Cortex of kidney (tissue), 1 donor: Measurements from ENCODE around the gene FRMD4A.

Source experiments
- DNase-seq: peaks from one replicate; lab custom pipeline; 2025; lab: John Stamatoyannopoulos, UW

The FRMD4A gene

DNA sequence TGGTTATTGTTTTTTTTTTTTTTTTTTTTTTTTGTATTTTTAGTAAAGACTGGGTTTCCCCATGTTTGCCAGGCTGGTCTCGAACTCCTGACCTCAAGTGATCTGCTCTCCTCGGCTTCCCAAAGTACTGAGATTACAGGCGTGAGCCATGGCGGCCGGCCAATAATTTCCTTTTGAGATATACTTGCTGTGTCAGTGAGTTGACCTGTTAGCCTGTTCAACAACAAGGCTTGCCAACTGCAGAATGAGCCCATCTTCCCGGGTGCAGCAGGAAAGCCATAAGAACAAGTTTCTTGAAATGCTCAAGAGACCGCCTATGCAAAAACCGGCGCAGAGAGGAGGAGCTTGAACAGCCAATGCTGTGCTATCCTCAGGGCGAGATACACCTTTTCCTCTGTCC lies 631.5 kb downstream of the FRMD4A start:
- DNase-seq: no peak

DNA sequence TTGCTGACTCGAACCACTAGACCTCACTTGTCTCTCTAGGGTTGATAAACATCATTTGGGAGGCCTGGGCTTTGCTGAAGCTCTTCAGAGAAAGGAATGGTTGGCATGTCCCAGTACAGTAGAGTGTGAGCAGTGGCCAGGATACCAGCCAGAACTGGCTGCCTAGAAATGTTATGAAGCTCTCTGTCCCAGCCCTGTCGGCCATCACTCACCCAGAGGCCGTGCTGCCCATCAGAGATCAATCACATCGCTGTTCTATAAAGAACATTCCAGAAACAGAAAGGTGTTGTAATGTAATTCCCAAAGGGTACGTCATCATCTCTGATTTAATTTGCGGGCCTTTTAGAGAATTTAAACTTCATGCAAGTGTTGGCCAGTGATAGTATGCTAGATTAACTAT lies 632.5 kb downstream of the FRMD4A start:
- DNase-seq: no peak

DNA sequence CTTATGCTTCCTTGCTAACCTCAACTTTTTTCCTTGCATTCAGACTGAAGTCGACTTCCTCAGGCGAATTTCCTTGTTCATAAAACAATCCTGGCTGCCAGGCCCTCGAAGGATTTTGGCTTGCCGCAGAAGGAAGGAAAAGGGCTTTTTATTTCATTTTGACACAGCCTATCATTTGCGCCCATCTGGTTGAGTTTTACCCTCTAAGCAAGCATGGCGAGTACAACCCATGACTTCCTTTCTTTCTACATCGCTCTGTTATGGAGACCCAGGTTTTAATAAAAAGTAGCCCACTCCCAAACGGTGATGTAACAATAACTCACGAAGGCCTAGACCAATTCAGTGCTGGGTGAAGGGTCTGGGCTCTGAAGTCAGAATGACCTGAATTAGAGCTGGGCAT lies 634.7 kb downstream of the FRMD4A start:
- no peak for DNase-seq

DNA sequence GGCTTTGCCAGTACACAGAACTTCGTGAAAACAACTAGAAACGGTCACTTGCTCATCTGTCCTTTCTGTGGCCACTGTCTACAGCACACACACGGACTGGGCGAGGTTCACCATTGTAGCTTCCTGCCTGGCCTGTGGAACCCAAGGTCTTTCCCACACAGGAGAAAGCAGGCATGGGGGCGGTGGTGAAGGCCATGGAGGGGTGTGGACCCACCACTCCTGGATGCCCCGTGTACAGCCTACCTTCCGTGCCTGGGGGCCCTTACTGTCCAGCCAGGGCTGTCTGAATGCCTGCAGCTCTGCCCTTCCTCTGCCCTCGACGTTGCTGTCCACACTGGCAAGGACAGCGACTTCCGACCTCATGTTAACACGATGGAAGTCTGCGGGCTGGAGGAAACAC lies 635.1 kb downstream of the FRMD4A start:
- no peak for DNase-seq

DNA sequence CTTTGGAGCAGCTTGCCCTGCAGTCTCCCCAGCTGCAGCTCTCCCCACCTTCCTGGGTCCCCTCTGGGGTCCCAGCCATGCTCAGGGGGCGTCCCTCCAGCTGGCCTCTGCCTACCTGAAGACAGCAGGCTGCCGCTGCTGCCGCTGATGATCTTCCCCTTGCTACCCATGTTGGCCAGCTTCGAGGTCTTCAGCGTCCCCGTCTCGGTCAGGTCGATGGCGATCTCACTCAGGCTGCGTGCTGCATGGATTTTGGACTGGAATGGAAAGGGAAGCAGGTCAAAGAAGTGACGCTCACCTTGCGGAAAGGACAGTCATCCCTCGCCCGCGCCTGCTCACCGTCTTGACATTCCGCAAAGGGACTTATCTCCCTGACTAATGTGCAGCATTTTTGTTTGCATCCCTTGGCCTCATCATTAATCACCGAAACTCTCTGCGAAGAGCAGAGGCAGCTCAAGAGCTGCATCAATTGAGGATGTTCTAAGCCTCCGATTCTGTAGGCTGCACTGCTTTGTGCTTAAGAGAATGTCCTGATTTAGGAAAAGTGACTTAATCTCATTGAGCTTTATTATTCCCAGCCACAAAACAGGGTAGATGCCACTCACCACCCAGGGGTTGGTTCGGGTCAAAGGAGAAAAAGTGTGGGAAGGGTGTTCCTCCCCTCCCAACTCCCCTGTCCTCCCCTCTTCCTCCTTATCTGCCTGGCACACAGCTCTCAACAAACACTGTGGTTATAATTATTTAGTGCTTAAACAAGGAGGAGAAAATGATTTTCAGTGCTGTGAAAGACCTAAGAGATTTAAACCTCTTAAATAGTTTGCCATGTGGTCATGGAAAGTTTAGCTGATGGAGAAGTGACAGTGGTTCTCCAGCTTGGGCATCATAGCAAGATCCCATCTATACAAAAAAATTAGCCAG lies 636.7 kb downstream of the FRMD4A start:
- no peak for DNase-seq

DNA sequence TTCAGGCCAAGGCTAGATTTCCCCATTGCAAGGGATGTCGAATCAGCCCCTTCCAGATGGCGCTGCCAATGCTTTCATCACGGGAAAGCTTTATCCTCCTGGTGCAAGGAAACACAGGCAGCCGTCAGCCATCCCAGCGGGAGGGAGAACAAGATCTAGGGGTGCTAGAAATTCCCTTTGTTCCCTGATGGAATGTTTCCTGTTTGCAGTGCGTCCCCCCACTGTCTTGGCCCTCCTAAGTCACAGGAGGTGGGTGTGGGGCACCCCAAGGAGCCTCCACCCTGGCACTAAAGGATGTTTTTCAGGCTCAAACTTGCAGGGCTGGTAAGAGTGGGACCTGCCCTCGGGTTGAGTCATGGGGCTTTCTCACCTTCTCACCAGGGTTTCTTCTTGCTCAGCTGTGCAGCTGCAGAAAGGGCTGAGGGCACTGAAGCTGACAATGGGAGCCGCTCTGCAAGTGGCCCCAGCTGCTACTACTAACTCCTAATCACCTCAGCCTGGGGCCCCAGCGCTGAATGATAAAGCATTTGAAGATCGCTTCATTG lies 640.4 kb downstream of the FRMD4A start:
- DNase-seq: no peak

DNA sequence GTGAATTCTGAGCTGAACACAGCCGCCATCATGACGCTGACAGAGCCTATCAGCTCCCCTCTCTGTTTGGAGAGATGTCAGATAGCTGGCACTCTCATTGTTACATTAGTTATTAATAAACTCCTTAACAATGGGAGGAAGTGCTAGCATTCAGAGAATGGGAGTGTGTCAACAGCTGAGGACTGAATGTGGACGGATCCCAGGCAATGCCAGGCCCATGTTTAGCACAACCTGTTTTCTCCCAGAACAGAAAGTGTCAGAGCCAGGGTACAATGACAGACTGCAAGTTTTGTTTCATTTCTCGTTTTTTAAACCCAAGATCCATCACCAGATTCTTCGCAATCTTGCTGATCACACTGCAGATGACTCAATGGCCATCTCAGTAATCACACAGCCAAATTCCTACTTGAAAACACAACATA lies 644.4 kb downstream of the FRMD4A start:
- DNase-seq: no peak

DNA sequence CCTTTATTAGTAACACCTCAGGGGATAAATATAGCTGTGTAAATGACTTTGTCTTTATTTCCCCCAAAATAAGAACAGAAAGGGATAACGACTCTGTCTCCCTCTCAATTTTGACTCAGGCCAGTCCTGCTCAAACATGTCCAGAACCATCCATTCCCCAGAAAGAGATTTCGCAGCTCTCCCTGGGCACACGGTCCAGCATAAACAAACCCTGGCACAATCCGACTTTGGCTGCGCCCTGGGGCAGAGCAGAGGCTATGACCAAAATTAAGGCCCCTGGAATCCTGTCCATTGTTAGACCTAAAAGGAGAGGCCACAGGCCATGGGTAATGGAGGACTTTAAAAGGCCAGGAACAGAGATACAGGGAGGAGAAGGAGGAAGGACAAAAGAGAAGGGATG lies 644.8 kb downstream of the FRMD4A start:
- no peak for DNase-seq

DNA sequence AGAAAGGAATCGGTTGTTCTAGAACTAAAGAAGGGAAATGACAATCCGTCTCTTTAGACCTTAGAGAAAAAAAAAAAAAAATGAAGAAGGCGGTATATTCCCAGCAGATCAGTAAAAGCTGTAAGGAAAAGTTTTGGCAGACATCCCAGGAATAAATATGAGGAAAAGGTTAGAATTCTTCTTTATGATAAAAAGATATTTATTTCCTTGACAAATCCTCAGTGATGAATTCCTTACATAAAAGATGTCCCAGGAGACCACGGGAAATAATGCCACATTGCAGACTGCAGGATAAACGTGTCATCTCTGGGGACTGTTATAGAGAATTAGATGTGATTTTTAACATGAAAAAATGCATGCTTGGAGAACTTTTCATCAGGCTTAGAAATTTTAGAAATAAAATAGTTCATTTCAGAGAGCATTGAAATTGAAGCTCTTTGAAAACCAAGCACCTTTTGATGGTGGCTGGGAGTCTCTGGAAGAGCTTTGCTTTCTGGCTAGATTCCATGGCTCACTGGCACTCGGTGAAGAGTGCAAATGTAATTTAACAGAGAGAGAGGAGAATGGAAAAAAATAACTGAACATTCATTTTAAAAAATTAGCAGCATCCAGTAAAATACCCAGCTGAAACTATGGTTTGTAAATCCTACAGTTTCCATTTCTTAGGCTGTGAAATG lies 645.8 kb downstream of the FRMD4A start:
- DNase-seq: no peak

DNA sequence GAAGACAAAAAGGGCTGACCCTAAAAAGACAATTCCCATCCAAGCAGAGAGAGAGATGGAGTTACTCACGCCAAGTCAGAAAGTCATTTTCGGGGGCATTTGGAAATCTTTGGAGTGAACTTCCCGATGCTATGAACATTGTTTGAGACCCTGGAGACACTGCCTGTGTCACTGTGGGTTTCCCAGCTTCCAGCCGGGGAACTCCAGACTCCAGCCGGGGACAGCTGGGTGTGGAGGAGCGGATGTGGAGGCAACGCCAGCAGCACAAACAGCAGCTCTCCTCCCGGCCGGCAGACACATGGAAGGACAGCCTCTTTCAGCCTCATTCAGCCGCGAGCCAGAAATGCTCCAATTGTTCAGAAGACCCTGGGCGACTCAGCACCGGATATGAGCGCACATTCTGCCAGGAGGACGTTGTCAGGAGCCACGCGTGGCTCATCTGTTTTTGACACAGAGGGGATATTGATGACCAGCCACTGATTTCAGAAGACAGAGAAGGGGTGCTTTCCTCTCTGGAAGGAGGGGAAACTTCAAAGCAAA lies 646.4 kb downstream of the FRMD4A start:
- DNase-seq: no peak

DNA sequence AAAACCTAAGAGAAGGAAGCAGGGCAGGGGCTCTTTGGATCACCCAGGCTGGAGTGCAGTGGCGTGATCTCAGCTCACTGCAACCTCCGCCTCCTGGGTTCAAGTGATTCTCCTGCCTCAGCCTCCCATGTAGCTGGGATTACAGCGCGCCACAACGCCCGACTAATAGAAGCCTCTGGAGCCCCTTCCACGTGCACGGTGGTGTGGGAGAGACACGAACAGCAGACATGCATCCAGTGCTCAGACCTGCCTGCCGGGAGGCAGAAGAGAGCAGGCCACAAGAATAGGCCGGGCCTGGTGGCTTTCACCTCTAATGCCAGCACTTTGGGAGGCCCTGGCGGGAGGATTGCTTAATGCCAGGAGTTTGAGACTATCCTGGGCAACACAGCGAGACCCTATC lies 647.7 kb downstream of the FRMD4A start:
- DNase-seq: no peak

DNA sequence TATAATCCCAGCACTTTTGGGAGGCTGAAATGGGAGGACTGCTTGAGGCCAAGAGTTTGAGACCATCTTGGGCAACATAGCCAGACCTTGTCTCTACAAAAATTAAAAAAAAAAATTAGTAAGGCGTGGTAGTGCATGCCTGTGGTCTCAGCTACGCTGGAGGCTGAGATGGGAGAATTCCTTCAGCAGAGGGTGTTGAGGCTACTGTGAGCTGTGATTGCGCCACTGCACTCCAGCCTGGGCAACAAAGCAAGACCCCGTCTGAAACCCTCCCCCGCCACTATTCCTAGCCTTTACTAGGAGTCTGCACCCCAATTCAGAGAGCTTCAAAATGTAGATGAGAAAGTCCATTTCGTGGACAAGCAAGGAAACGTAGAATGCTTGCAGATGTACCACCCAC lies 648.8 kb downstream of the FRMD4A start:
- no peak for DNase-seq

DNA sequence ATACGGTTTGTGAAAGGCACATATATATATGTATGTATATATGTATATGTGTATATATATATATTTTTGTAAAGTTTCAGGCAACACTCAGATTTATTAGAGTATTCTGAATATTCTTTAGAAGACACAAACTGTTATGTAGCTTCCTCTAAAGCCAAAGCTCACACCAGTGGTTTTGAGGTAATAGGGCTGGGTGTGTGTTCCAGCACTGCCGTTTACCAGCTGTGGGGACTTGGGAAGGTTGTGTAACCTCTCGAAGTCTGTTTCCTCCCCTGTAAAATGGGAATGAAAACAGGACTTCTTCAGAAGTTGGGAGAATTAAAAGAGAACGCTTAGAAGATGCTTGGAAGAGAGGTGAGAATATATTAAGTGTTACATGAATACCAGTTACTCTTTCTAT lies 649.2 kb downstream of the FRMD4A start:
- no peak for DNase-seq

DNA sequence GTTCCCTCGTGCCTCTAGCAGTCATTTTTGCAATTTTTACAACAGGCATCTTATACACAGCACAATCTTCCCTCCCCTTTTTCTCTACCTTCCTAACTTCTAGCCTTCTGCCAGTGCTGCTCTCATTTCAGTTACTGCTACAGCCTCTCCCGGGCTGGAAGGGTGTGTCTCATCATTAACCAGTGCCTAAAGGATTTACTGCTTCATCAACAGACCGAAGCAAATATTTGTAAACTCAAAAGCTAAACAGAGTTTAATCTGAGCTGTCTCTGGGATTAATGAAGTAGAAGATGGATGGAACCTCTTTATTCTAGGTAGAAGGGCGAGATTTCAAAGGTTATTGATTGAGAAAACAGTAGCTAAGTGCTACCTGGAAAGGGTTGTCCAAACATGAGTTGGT lies 649.6 kb downstream of the FRMD4A start:
- DNase-seq: no peak

DNA sequence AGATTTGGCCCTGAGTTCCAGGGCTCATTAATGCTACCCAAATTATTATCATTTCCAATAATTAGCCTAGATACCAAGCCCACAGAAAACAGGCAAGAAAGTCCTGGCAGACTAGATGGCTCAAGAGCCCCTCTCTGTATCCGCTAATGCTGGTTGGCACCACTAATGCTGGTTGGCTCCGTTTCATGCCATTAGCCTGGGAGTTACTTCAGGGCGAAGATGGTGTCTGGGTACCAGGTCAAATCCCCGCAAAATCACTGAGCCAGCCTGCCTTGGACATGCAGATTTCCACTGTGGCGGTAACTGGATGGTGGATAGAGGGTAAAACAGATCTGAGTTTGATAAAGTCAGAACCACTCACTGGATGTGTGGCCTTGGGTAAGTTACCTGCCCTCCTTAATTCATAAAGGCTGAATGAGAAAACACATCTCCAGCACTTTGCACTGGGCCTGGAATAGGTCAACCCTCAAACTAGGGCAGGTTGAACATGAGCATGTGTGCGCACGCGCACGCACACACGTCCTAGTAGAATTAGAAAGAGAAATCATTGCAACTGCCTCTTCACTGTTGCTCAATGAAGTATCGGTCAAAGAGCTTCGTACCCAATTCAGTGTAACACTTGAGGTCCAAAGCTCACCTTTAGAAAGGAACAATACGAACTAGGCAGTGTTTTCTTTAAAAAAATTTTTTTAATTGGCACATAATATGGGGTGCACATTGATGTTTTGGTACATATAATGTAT lies 652.5 kb downstream of the FRMD4A start:
- DNase-seq: no peak

DNA sequence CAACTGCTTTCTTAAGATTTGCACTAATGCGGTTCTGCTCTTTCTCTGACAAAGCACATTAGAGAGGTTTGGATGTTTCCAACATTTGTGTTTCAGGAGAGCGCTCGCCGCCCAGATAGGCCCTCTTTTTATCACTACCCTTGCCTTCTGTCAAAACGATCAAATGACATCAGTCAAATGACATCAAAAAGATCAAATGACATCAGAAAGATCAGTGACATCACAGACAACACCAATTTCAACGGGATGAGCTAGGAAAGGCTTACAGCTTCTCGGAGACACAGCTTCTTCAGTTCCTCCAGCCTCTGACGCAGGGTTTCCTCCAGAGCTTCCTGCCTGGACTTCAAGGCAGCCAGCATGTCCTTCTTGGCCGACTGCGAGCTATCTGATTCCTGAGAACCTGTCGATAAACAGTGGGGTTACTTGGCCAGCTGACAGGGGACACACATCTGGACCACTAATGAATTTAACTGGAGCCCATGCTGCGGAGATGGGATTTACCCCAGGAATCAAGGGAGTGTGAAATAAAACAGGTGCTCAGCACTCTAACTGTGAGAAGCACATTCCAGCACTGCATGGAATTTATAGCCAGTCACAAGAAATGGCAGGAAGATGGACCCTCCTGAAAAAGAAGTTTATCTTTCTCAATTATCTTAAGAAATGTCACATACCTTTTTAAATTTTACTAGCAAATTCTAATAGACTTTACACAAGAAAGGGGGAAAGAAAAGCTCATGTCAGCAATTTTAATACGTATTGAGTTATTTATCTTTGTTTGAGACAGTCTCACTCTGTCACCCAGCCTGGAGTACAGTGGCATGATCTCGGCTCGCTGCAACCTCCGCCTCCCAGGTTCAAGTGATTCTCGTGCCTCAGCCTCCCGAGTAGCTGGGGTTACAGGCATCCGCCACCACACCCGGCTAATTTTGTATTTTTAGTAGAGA lies 655.8 kb downstream of the FRMD4A start:
- no peak for DNase-seq

DNA sequence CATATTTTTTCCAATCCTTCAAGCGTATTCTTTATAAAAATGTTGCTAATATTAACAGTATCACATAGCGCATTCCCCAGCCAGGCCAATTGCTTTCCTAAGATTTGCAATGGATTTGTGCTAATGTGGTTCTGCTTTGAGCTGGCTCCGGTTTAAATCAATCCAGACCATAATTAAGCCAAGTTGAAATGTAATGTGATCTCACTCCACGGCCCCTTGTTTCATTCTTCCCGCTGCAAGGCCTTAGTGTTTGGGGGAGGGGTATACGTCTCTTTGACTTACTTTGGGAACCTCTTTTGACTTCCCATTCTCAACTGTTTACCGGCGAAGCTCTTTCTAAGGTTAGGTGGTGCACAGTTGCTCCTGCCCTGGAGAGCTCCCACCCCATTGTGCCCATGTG lies 657.6 kb downstream of the FRMD4A start:
- no peak for DNase-seq

DNA sequence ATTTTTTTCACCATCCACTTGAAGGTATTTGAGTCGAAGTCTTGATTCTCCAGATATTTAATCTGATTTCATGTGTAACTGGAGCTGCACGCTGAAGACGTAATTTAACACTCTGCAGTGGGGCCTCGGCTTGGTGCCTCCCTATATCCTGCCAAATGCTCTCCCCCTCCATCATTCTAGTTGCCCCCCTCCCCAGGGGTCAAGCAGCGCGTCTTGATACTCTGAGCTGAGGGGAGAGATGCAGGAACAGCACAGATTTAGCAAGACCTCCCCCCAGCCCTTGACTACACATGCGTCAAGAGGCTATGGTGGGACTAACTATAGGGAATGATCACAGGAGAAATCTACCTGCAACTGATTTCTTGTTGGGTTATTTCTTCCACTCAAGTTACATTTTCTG lies 658.2 kb downstream of the FRMD4A start:
- DNase-seq: no peak

DNA sequence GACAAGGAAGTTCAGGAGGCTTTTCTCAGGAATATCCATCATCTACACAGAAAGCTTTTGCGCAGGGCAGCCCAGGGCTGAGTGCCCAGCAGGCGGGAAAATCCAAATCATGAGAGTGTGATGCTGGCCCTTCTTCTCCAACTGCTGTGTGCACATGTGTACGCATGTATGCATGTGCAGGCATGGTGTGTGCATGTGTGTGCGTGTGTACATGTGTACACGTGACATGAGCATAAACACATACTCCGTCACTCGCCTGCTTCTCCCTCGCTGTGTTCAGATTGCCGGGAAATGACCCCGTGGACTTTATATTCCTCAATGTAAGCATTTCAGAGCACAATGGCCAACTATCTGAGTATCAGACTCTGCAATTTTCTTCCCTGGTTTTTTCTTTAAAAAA lies 658.8 kb downstream of the FRMD4A start:
- DNase-seq: no peak

DNA sequence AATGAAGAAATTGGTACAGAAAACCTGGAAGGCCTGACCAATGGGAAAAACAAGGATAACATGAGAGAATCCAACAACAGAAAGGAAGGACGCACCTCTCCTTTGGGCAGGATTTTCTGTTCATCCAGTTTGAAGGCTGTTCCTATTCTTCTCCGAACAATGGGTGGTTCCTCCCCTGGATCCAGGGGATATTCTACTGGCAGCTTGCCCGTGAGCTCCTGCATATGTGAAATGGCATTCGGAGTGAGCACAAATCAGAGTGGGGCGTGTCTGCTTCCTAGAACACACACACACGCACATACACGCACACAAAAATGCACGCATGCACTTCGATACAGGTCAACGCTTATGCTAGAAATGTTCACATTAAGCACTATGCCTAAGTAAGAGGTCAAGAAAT lies 660.4 kb downstream of the FRMD4A start:
- no peak for DNase-seq

DNA sequence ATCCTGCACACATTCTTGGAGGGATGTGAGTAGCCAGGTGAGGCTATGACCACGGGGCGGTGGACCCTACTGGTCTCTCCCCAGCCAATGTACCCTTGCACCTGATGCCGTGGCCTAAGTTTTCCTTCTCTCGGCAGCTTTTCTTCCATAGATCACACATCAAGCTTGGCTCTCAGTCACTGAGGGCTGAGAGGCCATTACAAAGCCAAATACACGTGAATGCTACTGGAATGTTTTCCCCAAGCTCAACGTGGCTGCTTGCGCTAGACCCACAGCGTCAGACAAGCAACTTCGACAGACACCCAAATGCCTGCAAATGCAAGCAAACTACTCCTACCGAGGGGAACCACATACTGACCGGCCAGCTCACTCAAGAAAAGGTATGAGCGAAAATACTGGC lies 660.8 kb downstream of the FRMD4A start:
- no peak for DNase-seq
